Head of caudate nucleus (tissue), 42 donors: ENCODE data around the gene SYNE1.
"Not testable (repeated sequence)": the region's sequence is repeated elsewhere in the genome, so short reads cannot be mapped to it uniquely, and the experiment has no call there.

ENCODE experiments used
- DNase-seq, 42 donors: peaks; one replicate each; pipeline versions ENCODE4 v3.0.0 to v3.0.0-alpha.2; 2020 to 2021; ENCODE audit warnings: mixed read lengths in 7 of 42
- intact Hi-C: fragments of 100-400 bp; cut with DNase I; formaldehyde crosslinking; loops from one replicate; pipeline ENCODE4 v1.15.0; 2022

SYNE1 gene

GRCh38 chr6:152356662-152357061 lies 280.5 kb downstream of the SYNE1 start:
- intact Hi-C loops = no loop called here
- peak in 1 of 42 donors; percentile 52 for DNase-seq

- DNase-seq = no peak
- intact Hi-C loops = no loop called here
Measured at GRCh38 chr6:152356016-152356415, 281.1 kb downstream of the SYNE1 start.

GRCh38 chr6:152355166-152355565 lies 282.0 kb downstream of the SYNE1 start:
- intact Hi-C loops = no loop called here
- DNase-seq = no peak

GRCh38 chr6:152353440-152353839 lies 283.7 kb downstream of the SYNE1 start:
- intact Hi-C loops = no loop called here
- DNase-seq = peak in 15 of 42 donors; percentile 5 to 41 (median 27)

- intact Hi-C loops = no loop called here
- no peak for DNase-seq
Measured at GRCh38 chr6:152351742-152352141, 285.4 kb downstream of the SYNE1 start.

GRCh38 chr6:152351110-152351509 lies 286.1 kb downstream of the SYNE1 start:
- DNase-seq = no peak
- intact Hi-C loops = no loop called here

- no peak for DNase-seq
- intact Hi-C loops = no loop called here
Measured at GRCh38 chr6:152348116-152348515, 289.0 kb downstream of the SYNE1 start.

GRCh38 chr6:152343735-152344360 lies 293.3 kb downstream of the SYNE1 start:
- DNase-seq = no peak
- intact Hi-C loops = no loop called here

- intact Hi-C loops = no loop called here
- DNase-seq = no peak
Measured at GRCh38 chr6:152341596-152341995, 295.6 kb downstream of the SYNE1 start.

GRCh38 chr6:152338335-152339125 lies 298.6 kb downstream of the SYNE1 start:
- DNase-seq = peak; percentile 16 to 86 (median 66)
- intact Hi-C loops = no loop called here

- intact Hi-C loops = no loop called here
- DNase-seq = no peak
Measured at GRCh38 chr6:152334555-152334954, 302.6 kb downstream of the SYNE1 start.

- intact Hi-C loops = no loop called here
Measured at GRCh38 chr6:152330961-152331360, 306.2 kb downstream of the SYNE1 start.

GRCh38 chr6:152329638-152330448 lies 307.3 kb downstream of the SYNE1 start:
- intact Hi-C loops = no loop called here
- DNase-seq = no peak

More at GRCh38 chr6:152330961-152331360, 306.2 kb downstream of the SYNE1 start:
- no peak for DNase-seq

- intact Hi-C loops, DNase-seq: not testable (repeated sequence)
Measured at GRCh38 chr6:152328200-152328599, 309.0 kb downstream of the SYNE1 start.

GRCh38 chr6:152323376-152323775 lies 313.8 kb downstream of the SYNE1 start:
- DNase-seq = no peak
- intact Hi-C loops = no loop called here

- no peak for DNase-seq
- intact Hi-C loops = no loop called here
Measured at GRCh38 chr6:152318278-152318677, 318.9 kb downstream of the SYNE1 start.

- intact Hi-C loops = no loop called here
- DNase-seq = no peak
Measured at GRCh38 chr6:152316024-152316423, 321.1 kb downstream of the SYNE1 start.

- intact Hi-C loops = no loop called here
Measured at GRCh38 chr6:152314483-152314832, 322.7 kb downstream of the SYNE1 start.

GRCh38 chr6:152313542-152314482 lies 323.4 kb downstream of the SYNE1 start:
- intact Hi-C loops = no loop called here
- no peak for DNase-seq

More at GRCh38 chr6:152314483-152314832, 322.7 kb downstream of the SYNE1 start:
- no peak for DNase-seq
